Measurements from ENCODE around the gene HERC2.

HERC2 gene

DNA sequence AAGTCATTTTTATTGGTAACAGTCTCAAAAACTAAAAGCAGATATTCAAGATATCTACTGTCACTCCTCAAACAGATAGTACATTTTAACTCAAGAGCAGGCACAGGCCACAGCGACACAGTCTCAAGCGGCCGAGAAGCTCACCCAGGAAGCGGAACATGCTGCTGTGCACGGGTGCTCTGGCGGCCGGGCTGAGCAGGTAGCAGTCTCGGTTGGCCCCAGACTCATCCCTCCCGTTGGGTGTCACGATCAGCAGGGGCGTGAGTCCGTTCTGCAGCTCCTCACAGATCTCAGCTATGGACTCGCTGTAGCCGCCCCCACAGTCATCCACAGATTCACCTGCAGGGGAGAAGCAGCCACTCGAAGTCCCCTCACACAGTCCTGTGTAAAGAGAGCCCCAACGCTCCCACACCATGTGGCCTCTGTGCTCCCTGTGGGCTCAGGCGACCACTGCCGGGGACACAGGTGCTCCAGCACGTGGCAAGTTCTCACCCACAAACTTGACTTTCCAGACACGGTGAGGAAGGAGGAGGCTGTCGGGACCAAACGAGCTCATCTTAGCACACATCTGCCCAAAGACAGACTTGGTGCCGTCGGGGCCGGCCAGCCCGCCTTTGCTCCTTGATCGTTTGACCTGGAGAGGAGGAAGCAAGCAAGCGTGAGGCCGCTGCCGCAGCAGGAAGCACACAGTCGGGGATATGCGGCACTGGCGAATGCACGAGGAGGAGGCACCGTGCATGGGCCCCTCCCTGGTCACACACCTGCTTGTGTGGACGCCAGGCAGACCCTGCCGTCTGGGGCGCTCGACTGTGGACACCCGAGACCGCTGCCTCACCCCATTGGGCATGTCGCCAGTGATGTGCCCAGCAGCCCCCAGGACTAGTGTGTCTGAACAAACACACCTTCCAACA is 205.2 kb downstream of the HERC2 start:
- Histone ChIP-seq H3K27ac (ENCODE audit: low read depth in 2 of 2, low read length in 2 of 2) (no peak overlapping the region), H3K4me1 (ENCODE audit: control insufficient read depth in 2 of 2, insufficient read depth in 2 of 2, low read length in 2 of 2) (no peaks in the 10 kb centered on the region), H3K9me3 (ENCODE audit: control insufficient read depth in 2 of 2, low read length in 2 of 2) (no peaks in the 10 kb centered on the region), H3K9ac (ENCODE audit: low read depth in 1 of 2, low read length in 2 of 2) (no peak overlapping the region), H3K4me3 (ENCODE audit: low read length in 2 of 2) (no peak overlapping the region), H3K36me3 (ENCODE audit: control insufficient read depth in 2 of 2, insufficient read depth in 2 of 2, low read length in 2 of 2) (peaks cover 63 to 66% of the 10 kb centered on the region in 2 donors), H3K27me3 (ENCODE audit: control insufficient read depth in 2 of 2, insufficient read depth in 2 of 2, low read length in 2 of 2) (no peaks in the 10 kb centered on the region)

DNA sequence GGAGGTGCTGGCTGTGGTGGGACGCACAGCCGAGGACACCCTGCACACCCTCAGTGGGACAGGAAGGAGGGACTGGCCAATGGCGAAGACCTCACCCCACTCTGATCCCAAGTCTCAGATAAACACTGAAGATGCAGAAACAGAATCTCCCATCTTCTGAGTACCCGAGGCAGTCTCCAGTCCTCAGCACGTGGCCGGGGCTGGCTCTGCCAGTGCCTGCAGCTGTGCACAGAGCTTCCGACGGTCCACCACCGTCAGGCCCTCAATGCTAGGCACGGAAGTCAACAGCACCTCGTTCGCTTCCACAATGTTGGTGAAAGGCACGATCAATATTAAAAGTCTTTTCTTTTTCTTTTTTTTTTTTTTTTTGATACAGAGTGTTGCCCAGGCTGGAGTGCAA is 206.1 kb downstream of the HERC2 start:
- Histone ChIP-seq H3K27ac (ENCODE audit: low read depth in 2 of 2, low read length in 2 of 2) (no peak overlapping the region), H3K9me3 (ENCODE audit: control insufficient read depth in 2 of 2, low read length in 2 of 2) (no peaks in the 10 kb centered on the region), H3K36me3 (ENCODE audit: control insufficient read depth in 2 of 2, insufficient read depth in 2 of 2, low read length in 2 of 2) (peaks cover 62 to 66% of the 10 kb centered on the region in 2 donors), H3K4me1 (ENCODE audit: control insufficient read depth in 2 of 2, insufficient read depth in 2 of 2, low read length in 2 of 2) (no peaks in the 10 kb centered on the region), H3K27me3 (ENCODE audit: control insufficient read depth in 2 of 2, insufficient read depth in 2 of 2, low read length in 2 of 2) (no peaks in the 10 kb centered on the region), H3K9ac (ENCODE audit: low read depth in 1 of 2, low read length in 2 of 2) (no peak overlapping the region), H3K4me3 (ENCODE audit: low read length in 2 of 2) (no peak overlapping the region)

DNA sequence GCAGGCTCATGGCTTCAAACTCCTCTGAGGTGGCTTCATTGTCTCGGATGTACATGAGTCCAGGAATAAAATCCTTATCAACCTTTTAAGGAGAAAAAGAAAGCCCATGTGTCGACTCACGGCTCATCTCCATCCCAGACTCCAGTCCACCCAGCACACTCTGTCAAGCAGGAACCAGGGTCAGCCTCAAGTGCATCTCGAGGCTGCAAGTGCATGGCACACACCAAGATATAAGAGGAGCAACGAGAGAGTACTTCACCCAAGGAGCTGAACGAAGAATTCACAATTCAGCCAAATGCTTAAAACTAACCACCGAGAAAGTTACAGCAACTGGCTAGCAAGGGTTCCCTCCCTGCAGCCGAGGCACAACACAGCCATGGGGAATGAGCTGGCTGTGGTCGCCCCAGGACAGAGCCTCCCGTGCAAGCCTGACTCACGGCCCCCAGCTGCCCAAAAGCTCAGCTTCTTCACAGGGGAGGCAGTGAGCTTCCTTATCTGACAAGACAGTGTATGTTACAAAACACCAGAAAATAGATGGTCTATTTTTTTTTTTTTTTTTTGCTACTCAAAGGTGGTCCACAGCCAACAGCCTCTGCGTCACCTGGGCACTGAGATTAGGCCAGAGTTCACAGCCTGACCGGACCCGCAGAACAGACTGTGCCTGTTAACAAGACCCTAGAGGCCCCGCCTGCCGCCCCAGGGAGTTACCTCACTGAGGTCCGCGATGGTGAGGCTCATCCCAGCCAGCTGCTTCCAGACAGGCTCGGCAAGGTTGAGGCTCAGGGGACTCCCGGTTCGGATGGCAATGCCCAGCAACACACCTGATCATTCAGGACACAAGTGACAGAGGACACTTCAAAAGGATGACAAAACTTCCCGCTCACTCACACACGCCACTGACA is 207.0 kb downstream of the HERC2 start:
- Histone ChIP-seq H3K4me1 (ENCODE audit: control insufficient read depth in 2 of 2, insufficient read depth in 2 of 2, low read length in 2 of 2) (no peaks in the 10 kb centered on the region), H3K27me3 (ENCODE audit: control insufficient read depth in 2 of 2, insufficient read depth in 2 of 2, low read length in 2 of 2) (no peaks in the 10 kb centered on the region), H3K27ac (ENCODE audit: low read depth in 2 of 2, low read length in 2 of 2) (no peak overlapping the region), H3K9me3 (ENCODE audit: control insufficient read depth in 2 of 2, low read length in 2 of 2) (no peaks in the 10 kb centered on the region), H3K36me3 (ENCODE audit: control insufficient read depth in 2 of 2, insufficient read depth in 2 of 2, low read length in 2 of 2) (peaks cover 58 to 59% of the 10 kb centered on the region in 2 donors), H3K4me3 (ENCODE audit: low read length in 2 of 2) (no peak overlapping the region), H3K9ac (ENCODE audit: low read depth in 1 of 2, low read length in 2 of 2) (no peak overlapping the region)

DNA sequence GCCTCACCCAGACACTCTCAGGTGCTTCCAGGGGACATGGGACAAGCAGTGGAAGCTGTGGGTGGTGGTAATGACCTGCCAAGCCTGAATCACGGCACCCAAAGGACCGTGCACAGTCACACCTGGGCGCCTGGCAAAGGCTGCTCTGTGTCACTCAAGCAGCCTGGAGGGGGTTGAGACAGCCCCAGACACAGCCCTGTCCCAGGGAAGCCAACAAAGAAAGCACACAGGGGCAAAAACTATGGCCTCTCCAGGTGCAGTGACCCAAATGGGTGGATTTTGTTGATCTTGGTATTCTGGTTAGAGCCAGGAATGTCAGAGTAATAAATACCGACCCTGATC is 207.9 kb downstream of the HERC2 start:
- no peak overlapping the region for H3K9ac ChIP-seq (ENCODE audit: low read depth in 1 of 2, low read length in 2 of 2)
- H3K36me3 ChIP-seq (ENCODE audit: control insufficient read depth in 2 of 2, insufficient read depth in 2 of 2, low read length in 2 of 2) = peaks cover 55 to 56% of the 10 kb centered on the region in 2 donors
- no peak overlapping the region for H3K27ac ChIP-seq (ENCODE audit: low read depth in 2 of 2, low read length in 2 of 2)
- no peaks in the 10 kb centered on the region for H3K4me1 ChIP-seq (ENCODE audit: control insufficient read depth in 2 of 2, insufficient read depth in 2 of 2, low read length in 2 of 2)
- H3K4me3 ChIP-seq (ENCODE audit: low read length in 2 of 2) = no peak overlapping the region
- H3K9me3 ChIP-seq (ENCODE audit: control insufficient read depth in 2 of 2, low read length in 2 of 2) = no peaks in the 10 kb centered on the region
- H3K27me3 ChIP-seq (ENCODE audit: control insufficient read depth in 2 of 2, insufficient read depth in 2 of 2, low read length in 2 of 2) = no peaks in the 10 kb centered on the region

DNA sequence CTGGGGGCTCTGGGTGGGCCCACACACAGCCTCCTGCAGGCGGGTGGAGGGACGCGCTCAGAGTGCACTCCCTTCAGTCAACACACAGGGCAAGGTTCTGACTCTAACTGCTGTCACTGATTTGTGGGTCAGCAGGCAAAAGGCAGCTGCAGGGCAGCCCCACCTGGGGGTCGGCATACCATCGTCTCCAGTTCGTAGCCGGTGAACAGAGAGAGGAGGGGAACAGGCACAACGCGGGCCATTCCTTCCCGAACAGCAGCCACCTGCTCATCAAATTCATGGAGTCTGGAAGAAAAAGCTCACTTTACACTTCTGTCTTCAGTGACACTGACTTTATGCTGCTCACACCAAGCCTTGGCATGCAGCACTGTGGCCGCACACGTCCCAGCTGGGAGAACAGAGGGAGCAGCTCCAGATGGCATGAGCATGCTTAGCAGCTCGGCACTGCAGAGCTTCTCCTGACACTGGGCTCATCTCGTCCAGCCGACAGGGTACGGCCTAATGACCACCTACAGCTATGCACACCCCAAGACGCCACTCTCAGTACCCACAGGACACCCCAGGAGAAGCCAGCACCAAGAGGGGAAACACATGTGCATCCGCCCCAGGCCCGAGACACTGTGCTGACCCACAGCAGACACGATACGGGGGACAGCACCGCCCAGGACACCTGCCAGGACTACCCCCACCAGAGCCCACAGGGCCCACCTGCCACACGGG is 208.4 kb downstream of the HERC2 start:
- Histone ChIP-seq H3K27ac (ENCODE audit: low read depth in 2 of 2, low read length in 2 of 2) (no peak overlapping the region), H3K27me3 (ENCODE audit: control insufficient read depth in 2 of 2, insufficient read depth in 2 of 2, low read length in 2 of 2) (no peaks in the 10 kb centered on the region), H3K9ac (ENCODE audit: low read depth in 1 of 2, low read length in 2 of 2) (no peak overlapping the region), H3K9me3 (ENCODE audit: control insufficient read depth in 2 of 2, low read length in 2 of 2) (no peaks in the 10 kb centered on the region), H3K36me3 (ENCODE audit: control insufficient read depth in 2 of 2, insufficient read depth in 2 of 2, low read length in 2 of 2) (peaks cover 55 to 56% of the 10 kb centered on the region in 2 donors), H3K4me1 (ENCODE audit: control insufficient read depth in 2 of 2, insufficient read depth in 2 of 2, low read length in 2 of 2) (no peaks in the 10 kb centered on the region), H3K4me3 (ENCODE audit: low read length in 2 of 2) (no peak overlapping the region)

DNA sequence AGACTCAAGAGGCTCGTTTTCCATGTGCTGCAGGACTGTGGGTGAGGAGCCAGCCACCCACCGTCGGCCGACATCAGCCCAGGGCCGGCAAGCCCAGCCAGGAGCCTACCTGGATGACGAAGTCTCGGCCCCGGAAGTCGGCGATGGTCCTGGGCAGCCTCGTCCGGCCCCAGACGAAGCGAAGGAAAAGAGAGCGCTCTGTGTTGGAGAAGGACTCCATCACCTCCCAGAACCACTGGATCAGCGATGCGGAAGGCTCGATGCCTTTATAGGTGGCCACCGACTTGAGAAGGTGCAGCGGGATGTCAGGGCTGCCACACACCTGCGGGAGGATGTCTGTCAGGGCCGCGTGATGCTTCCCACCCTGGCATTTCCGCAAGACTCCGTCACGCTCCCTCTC is 209.0 kb downstream of the HERC2 start:
- H3K36me3 ChIP-seq (ENCODE audit: control insufficient read depth in 2 of 2, insufficient read depth in 2 of 2, low read length in 2 of 2) = peaks cover 52 to 53% of the 10 kb centered on the region in 2 donors
- no peaks in the 10 kb centered on the region for H3K9me3 ChIP-seq (ENCODE audit: control insufficient read depth in 2 of 2, low read length in 2 of 2)
- no peak overlapping the region for H3K4me3 ChIP-seq (ENCODE audit: low read length in 2 of 2)
- H3K27ac ChIP-seq (ENCODE audit: low read depth in 2 of 2, low read length in 2 of 2) = no peak overlapping the region
- peaks cover under 1% of the 10 kb centered on the region in 2 donors for H3K27me3 ChIP-seq (ENCODE audit: control insufficient read depth in 2 of 2, insufficient read depth in 2 of 2, low read length in 2 of 2)
- H3K4me1 ChIP-seq (ENCODE audit: control insufficient read depth in 2 of 2, insufficient read depth in 2 of 2, low read length in 2 of 2) = no peaks in the 10 kb centered on the region
- H3K9ac ChIP-seq (ENCODE audit: low read depth in 1 of 2, low read length in 2 of 2) = no peak overlapping the region

DNA sequence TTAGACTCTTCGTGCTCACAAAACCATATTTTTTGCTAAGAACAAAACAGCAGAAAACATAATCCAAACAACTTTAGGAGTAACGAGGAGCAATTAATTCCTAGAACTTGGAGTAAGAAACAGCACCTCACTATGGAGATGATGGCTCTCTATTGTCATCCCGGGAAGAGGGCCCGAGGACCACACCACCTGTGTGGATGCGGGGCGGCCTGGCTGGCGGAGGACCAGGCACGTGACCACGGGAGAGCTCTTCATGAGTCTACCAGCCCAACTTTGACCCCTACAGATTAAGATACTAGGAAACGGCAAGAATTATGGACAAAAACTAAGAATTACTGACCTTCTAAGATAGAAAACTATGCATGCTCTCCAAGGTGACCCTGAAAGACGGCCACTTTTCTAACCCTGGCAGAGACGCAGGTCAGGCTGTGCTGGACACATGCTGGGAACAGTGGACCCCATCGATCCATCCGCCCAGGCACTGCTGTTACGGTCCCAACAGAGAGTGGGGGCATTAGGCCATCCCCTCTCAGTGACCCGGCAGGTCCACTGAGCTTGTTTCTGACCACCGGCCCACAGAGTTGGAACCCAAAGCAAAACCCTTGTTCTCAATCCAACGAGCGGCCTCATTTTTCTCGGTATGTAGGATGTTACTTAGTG is 209.7 kb downstream of the HERC2 start:
- H3K9me3 ChIP-seq (ENCODE audit: control insufficient read depth in 2 of 2, low read length in 2 of 2) = no peaks in the 10 kb centered on the region
- peaks cover 5 to 8% of the 10 kb centered on the region in 2 donors for H3K27me3 ChIP-seq (ENCODE audit: control insufficient read depth in 2 of 2, insufficient read depth in 2 of 2, low read length in 2 of 2)
- H3K36me3 ChIP-seq (ENCODE audit: control insufficient read depth in 2 of 2, insufficient read depth in 2 of 2, low read length in 2 of 2) = peaks cover 45 to 52% of the 10 kb centered on the region in 2 donors

DNA sequence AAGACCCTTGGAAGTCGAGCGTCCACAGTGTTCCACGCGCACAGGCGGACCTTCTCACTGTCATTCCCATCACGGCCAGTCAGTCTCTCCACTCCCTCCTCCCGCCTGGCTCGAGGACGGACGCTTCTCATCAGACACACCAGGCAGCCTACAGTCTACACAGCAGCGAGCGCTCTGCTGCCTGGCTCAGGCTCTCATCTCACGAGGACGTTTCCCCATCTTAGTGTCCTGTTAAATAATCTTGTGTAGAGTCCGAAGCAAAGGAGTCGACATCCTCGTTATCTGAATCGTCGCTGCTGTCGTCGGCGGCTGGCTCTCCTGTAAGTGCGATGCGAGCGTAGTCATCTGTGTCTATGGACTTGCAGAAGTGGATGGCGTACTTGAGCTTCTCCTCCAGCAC is 210.4 kb downstream of the HERC2 start:
- no peak overlapping the region for H3K4me3 ChIP-seq (ENCODE audit: low read length in 2 of 2)
- H3K4me1 ChIP-seq (ENCODE audit: control insufficient read depth in 2 of 2, insufficient read depth in 2 of 2, low read length in 2 of 2) = peaks cover 0 to 5% of the 10 kb centered on the region in 2 donors
- no peak overlapping the region for H3K9ac ChIP-seq (ENCODE audit: low read depth in 1 of 2, low read length in 2 of 2)
- H3K9me3 ChIP-seq (ENCODE audit: control insufficient read depth in 2 of 2, low read length in 2 of 2) = no peaks in the 10 kb centered on the region
- peaks cover 8 to 12% of the 10 kb centered on the region in 2 donors for H3K27me3 ChIP-seq (ENCODE audit: control insufficient read depth in 2 of 2, insufficient read depth in 2 of 2, low read length in 2 of 2)
- no peak overlapping the region for H3K27ac ChIP-seq (ENCODE audit: low read depth in 2 of 2, low read length in 2 of 2)
- peaks cover 38 to 46% of the 10 kb centered on the region in 2 donors for H3K36me3 ChIP-seq (ENCODE audit: control insufficient read depth in 2 of 2, insufficient read depth in 2 of 2, low read length in 2 of 2)

More for the DNA sequence above, 209.7 kb downstream of the HERC2 start:
- H3K9ac ChIP-seq (ENCODE audit: low read depth in 1 of 2, low read length in 2 of 2) = no peak overlapping the region
- H3K27ac ChIP-seq (ENCODE audit: low read depth in 2 of 2, low read length in 2 of 2) = no peak overlapping the region
- H3K4me3 ChIP-seq (ENCODE audit: low read length in 2 of 2) = no peak overlapping the region
- peaks cover 0 to under 1% of the 10 kb centered on the region in 2 donors for H3K4me1 ChIP-seq (ENCODE audit: control insufficient read depth in 2 of 2, insufficient read depth in 2 of 2, low read length in 2 of 2)

DNA sequence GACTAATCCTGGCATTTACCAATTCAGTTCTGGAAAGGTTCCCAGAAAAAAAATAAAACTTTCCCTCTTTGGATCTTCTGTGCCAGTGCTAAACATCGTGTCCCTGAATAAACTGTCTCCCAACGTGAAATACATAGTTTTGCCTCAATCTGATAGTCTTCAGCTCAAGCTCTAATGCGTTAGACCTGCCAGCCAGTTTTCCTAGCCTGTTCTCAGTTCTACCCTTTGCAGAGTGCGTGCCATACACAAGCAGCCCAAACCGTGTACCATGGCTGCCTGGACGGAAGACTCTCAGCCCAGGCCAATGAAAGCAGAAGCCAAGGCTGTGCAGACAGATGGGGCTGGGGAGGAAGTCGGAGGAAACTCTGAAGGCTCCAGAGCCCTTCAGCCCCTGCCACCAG is 211.5 kb downstream of the HERC2 start:
- Histone ChIP-seq H3K4me1 (ENCODE audit: control insufficient read depth in 2 of 2, insufficient read depth in 2 of 2, low read length in 2 of 2) (peaks cover 0 to 5% of the 10 kb centered on the region in 2 donors), H3K4me3 (ENCODE audit: low read length in 2 of 2) (no peak overlapping the region), H3K27ac (ENCODE audit: low read depth in 2 of 2, low read length in 2 of 2) (no peak overlapping the region), H3K9me3 (ENCODE audit: control insufficient read depth in 2 of 2, low read length in 2 of 2) (no peaks in the 10 kb centered on the region), H3K36me3 (ENCODE audit: control insufficient read depth in 2 of 2, insufficient read depth in 2 of 2, low read length in 2 of 2) (peaks cover 36 to 39% of the 10 kb centered on the region in 2 donors), H3K27me3 (ENCODE audit: control insufficient read depth in 2 of 2, insufficient read depth in 2 of 2, low read length in 2 of 2) (peaks cover 16 to 21% of the 10 kb centered on the region in 2 donors), H3K9ac (ENCODE audit: low read depth in 1 of 2, low read length in 2 of 2) (no peak overlapping the region)

All from mucosa of rectum (tissue), 2 donors.